Adrenal gland (tissue), 12 donors: ENCODE data around the gene RELCH. TPM values are rescaled to one million over a fixed set of nuclear protein-coding genes. Genes with fewer than 3 reads are reported as not detected.

Experiments
- DNase-seq, 7 donors: peaks; one replicate each; pipeline ENCODE4 v3.0.0-alpha.2; 2019 to 2020
- H3K27ac ChIP-seq, 5 donors: fragments of 200-600 bp; sonication (generic) in 4 of 5; 1 replicate in 3 of 5; 2 replicates in 2 of 5; pipeline versions ENCODE4 v1.5.1 to v1.8.0; 2016 to 2020; ENCODE audit warnings: mild to moderate bottlenecking in 1 of 5
- H3K27me3 ChIP-seq: fragments of 200-600 bp; 2 replicates; pipeline ENCODE4 v1.8.0; 2021
- H3K36me3 ChIP-seq, 2 donors: fragments of 200-600 bp; replicated peaks in 1 of 2; 1 replicate in 1 of 2; 2 replicates in 1 of 2; pipeline versions ENCODE4 v1.5.1 to v1.8.0; 2018 to 2022
- H3K4me1 ChIP-seq, 2 donors: fragments of 200-600 bp; replicated peaks in 1 of 2; 1 replicate in 1 of 2; 2 replicates in 1 of 2; pipeline versions ENCODE4 v1.5.1 to v1.8.0; 2018 to 2021
- H3K4me3 ChIP-seq, 4 donors: fragments of 200-600 bp; sonication (generic) in 3 of 4; one replicate each; pipeline ENCODE4 v1.5.1; 2016 to 2018
- H3K9me3 ChIP-seq, 3 donors: fragments of 200-600 bp; sonication (generic) in 1 of 3; replicated peaks in 1 of 3; 1 replicate in 2 of 3; 2 replicates in 1 of 3; pipeline versions ENCODE4 v1.5.1 to v1.8.0; 2016 to 2021
- CTCF ChIP-seq, 6 experiments: fragments of 450-650 bp in 4 of 6; fragments of 200-600 bp in 2 of 6; sonication (generic) in 1 of 6; IDR thresholded peaks; 1 replicate in 5 of 6; 2 replicates in 1 of 6; pipeline versions ENCODE4 v1.5.1 to v1.8.0; 2016 to 2021; ENCODE audit warnings: antibody characterized with exemption in 6 of 6, mild to moderate bottlenecking in 2 of 6, moderate library complexity in 1 of 6
- POLR2A ChIP-seq, 2 donors: fragments of 450-650 bp; IDR thresholded peaks; one replicate each; pipeline ENCODE4 v1.6.1; 2017; ENCODE audit warnings: antibody characterized with exemption in 2 of 2, mild to moderate bottlenecking in 2 of 2, moderate library complexity in 1 of 2
- WGBS, 4 donors: extraction: QIAGEN DNeasy Blood & Tissue Kit in 2 of 4; methylation state at CpG; one replicate each; pipeline versions ENCODE4 v1.1.5 to v1.1.7; 2013 to 2017; 5-methylcytosine and 5-hydroxymethylcytosine counted together
- intact Hi-C, 2 donors: fragments of 100-400 bp; cut with DNase I; formaldehyde crosslinking; loops; one replicate each; pipeline versions ENCODE4 v1.14.1 to v1.15.0; 2022 to 2023
- polyA plus RNA-seq, 3 donors: library from polyadenylated mRNA; stranded (reverse); fragments of 200-250 nt in 2 of 3; fragments of 350-450 nt in 1 of 3; fragmentation: Illumina TruSeq in 1 of 3; extraction: RNeasy Lipid Tissue Mini Kit (QIAGEN cat#74804) in 1 of 3; gene quantifications; one replicate each; pipeline ENCODE4 v1.2.3, GENCODE V29; 2013 to 2014
- total RNA-seq, 9 donors: library from RNA; depleted of rRNA in 4 of 9; stranded (reverse); fragments of >200 nt in 4 of 9; fragments of 120-200 nt in 1 of 9; fragmentation: NEBNext Ultra II Directional in 1 of 9; extraction: Animal tissue kit (Norgen Biotek cat#: 25700) in 1 of 9; gene quantifications; one replicate each; pipeline versions ENCODE4 v1.1.0 to v1.2.4, GENCODE V29; 2013 to 2023
- donor health status: healthy with polysubstance abuse.
- donor health status: Bipolar disorder and iron deficiency.
- donor health status: DM: yes; HTN: yes; CAD: no.
- donor health status: DM: no; HTN: no; CAD: no.
- donor health status: DM: no; HTN: no; CAD: no.
- donor health status: DM: yes; HTN: yes; CAD: no.

RELCH gene
- total and polyA plus RNA-seq, 12 donors = 15.6 to 45.5 (median 26.2) TPM

- DNase-seq = no peak
- intact Hi-C loops = no loop called here
- WGBS, 4 donors = 71 to 84% (median 81%) methylated on average over 5 of the region's 5 CpGs
- Histone ChIP-seq H3K36me3 (no peaks in the 10 kb centered on the region), H3K27me3 (peaks cover 15% of the 10 kb centered on the region), H3K4me3 (no peak overlapping the region), H3K9me3 (no peaks in the 10 kb centered on the region), H3K4me1 (no peaks in the 10 kb centered on the region), H3K27ac (no peak overlapping the region)
- no peak for TF ChIP-seq CTCF (IDR thresholded peaks at IDR 0.05)
Measured at GRCh38 chr18:62335494-62335893, 148.4 kb downstream of the RELCH start.

GRCh38 chr18:62336618-62337017 lies 149.6 kb downstream of the RELCH start:
- H3K9me3 ChIP-seq = no peaks in the 10 kb centered on the region
- no peaks in the 10 kb centered on the region for H3K4me1 ChIP-seq
- no peak for DNase-seq
- TF ChIP-seq POLR2A (IDR thresholded peaks at IDR 0.05) (no peak), CTCF (IDR thresholded peaks at IDR 0.05) (no peak)
- H3K36me3 ChIP-seq = no peaks in the 10 kb centered on the region
- no peak overlapping the region for H3K4me3 ChIP-seq
- H3K27me3 ChIP-seq = peaks cover 4% of the 10 kb centered on the region
- 76 to 83% (median 82%) methylated on average over 5 of the region's 5 CpGs for WGBS, 4 donors
- intact Hi-C loops = no loop called here
- H3K27ac ChIP-seq = no peak overlapping the region

GRCh38 chr18:62337336-62337735 lies 150.3 kb downstream of the RELCH start:
- intact Hi-C loops = no loop called here
- no peaks in the 10 kb centered on the region for H3K9me3 ChIP-seq
- WGBS, 4 donors = 72 to 86% (median 80%) methylated on average over 7 of the region's 7 CpGs
- DNase-seq = no peak
- no peaks in the 10 kb centered on the region for H3K36me3 ChIP-seq
- no peaks in the 10 kb centered on the region for H3K4me1 ChIP-seq
- H3K27me3 ChIP-seq = no peaks in the 10 kb centered on the region
- H3K4me3 ChIP-seq = no peak overlapping the region
- TF ChIP-seq POLR2A (IDR thresholded peaks at IDR 0.05) = no peak
- no peak for TF ChIP-seq CTCF (IDR thresholded peaks at IDR 0.05)
- H3K27ac ChIP-seq = no peak overlapping the region

GRCh38 chr18:62338446-62339105 lies 151.5 kb downstream of the RELCH start:
- Histone ChIP-seq H3K4me3 (no peak overlapping the region), H3K4me1 (no peaks in the 10 kb centered on the region), H3K36me3 (no peaks in the 10 kb centered on the region), H3K27me3 (no peaks in the 10 kb centered on the region), H3K27ac (no peak overlapping the region), H3K9me3 (no peaks in the 10 kb centered on the region)
- TF ChIP-seq CTCF (IDR thresholded peaks at IDR 0.05) = no peak
- TF ChIP-seq POLR2A (IDR thresholded peaks at IDR 0.05) = no peak
- intact Hi-C loops = no loop called here
- 61 to 71% (median 66%) methylated on average over 10 of the region's 10 CpGs for WGBS, 4 donors
- DNase-seq = no peak
